GM23338 (cell line): ENCODE measurements around the gene USP36. TPM values are rescaled to one million over a fixed set of nuclear protein-coding genes. Genes with fewer than 3 reads are reported as not detected.

Source experiments
- ATAC-seq: fragments of 200-7000 bp; cut with Tn5 transposase; 3 replicates; pipeline ENCODE4 v1.9.1; 2020
- DNase-seq: peaks from one replicate; pipeline ENCODE4 v3.0.0-alpha.2; 2015; ENCODE audit warnings: low spot score
- H2AFZ ChIP-seq: fragments of 200-600 bp; sonication (generic); 2 replicates; pipeline ENCODE4 v1.8.0; 2016; ENCODE audit warnings: antibody characterized with exemption, mild to moderate bottlenecking, moderate library complexity
- H3F3A ChIP-seq: fragments of 200-600 bp; sonication (generic); replicated peaks from 2 replicates; pipeline ENCODE4 v1.8.0; 2017; ENCODE audit warnings: antibody characterized with exemption, mixed run types, low read depth
- H3K27ac ChIP-seq: fragments of 200-600 bp; sonication (generic); 2 replicates; pipeline ENCODE4 v1.6.1; 2016; ENCODE audit warnings: low read depth
- H3K27me3 ChIP-seq: fragments of 200-600 bp; sonication (generic); 2 replicates; pipeline ENCODE4 v1.8.0; 2016; ENCODE audit warnings: mild to moderate bottlenecking, mixed run types, moderate library complexity; ENCODE audit not compliant: insufficient read depth
- H3K36me3 ChIP-seq: fragments of 200-600 bp; sonication (generic); 2 replicates; pipeline ENCODE4 v1.8.0; 2016; ENCODE audit warnings: mild to moderate bottlenecking; ENCODE audit not compliant: insufficient read depth
- H3K4me1 ChIP-seq: fragments of 200-600 bp; sonication (generic); 2 replicates; pipeline ENCODE4 v1.8.0; 2016; ENCODE audit warnings: mild to moderate bottlenecking, moderate library complexity; ENCODE audit not compliant: insufficient read depth
- H3K4me2 ChIP-seq: fragments of 200-600 bp; sonication (generic); 2 replicates; pipeline ENCODE4 v1.7.1; 2017; ENCODE audit warnings: mixed run types
- H3K4me3 ChIP-seq: fragments of 200-600 bp; sonication (generic); 2 replicates; pipeline ENCODE4 v1.6.1; 2016; ENCODE audit warnings: mixed run types
- H3K79me2 ChIP-seq: fragments of 200-600 bp; sonication (generic); replicated peaks from 2 replicates; pipeline ENCODE4 v1.8.0; 2017; ENCODE audit warnings: mild to moderate bottlenecking; ENCODE audit not compliant: insufficient read depth
- H3K9me2 ChIP-seq: fragments of 200-600 bp; sonication (generic); 2 replicates; pipeline ENCODE4 v1.8.0; 2017; ENCODE audit not compliant: insufficient read depth
- H4K20me1 ChIP-seq: fragments of 200-600 bp; sonication (generic); replicated peaks from 2 replicates; pipeline ENCODE4 v1.8.0; 2017; ENCODE audit warnings: mild to moderate bottlenecking; ENCODE audit not compliant: insufficient read depth
- H3K27ac Mint-ChIP-seq: 2 replicates; pipeline ENCODE4 v1.8.0; 2020; ENCODE audit warnings: inconsistent platforms, mild to moderate bottlenecking, moderate library complexity, mixed read lengths
- H3K27me3 Mint-ChIP-seq: 3 replicates; pipeline ENCODE4 v1.8.0; 2022; ENCODE audit warnings: low read depth, mild to moderate bottlenecking, moderate library complexity, mixed read lengths, inconsistent platforms; ENCODE audit not compliant: insufficient read depth, poor library complexity
- H3K36me3 Mint-ChIP-seq: 3 replicates; pipeline ENCODE4 v1.8.0; 2021; ENCODE audit warnings: low read depth, mild to moderate bottlenecking, inconsistent platforms, moderate library complexity, mixed read lengths
- H3K4me1 Mint-ChIP-seq: 3 replicates; pipeline ENCODE4 v1.8.0; 2020; ENCODE audit warnings: mild to moderate bottlenecking, inconsistent platforms, mixed read lengths
- H3K4me3 Mint-ChIP-seq: 3 replicates; pipeline ENCODE4 v1.8.0; 2021; ENCODE audit warnings: moderate library complexity, mild to moderate bottlenecking, inconsistent platforms, mixed read lengths
- H3K9me3 Mint-ChIP-seq: 3 replicates; pipeline ENCODE4 v1.8.0; 2020; ENCODE audit warnings: moderate library complexity, mild to moderate bottlenecking, inconsistent platforms, mixed read lengths
- CREB1 ChIP-seq: fragments of 250-450 bp; sonication (Bioruptor Pico); IDR thresholded peaks from 2 replicates; pipeline ENCODE4 v1.5.0; 2020; ENCODE audit warnings: low read depth, mild to moderate bottlenecking, moderate library complexity
- EZH2phosphoT487 ChIP-seq: fragments of 200-600 bp; sonication (generic); IDR thresholded peaks from one replicate; pipeline ENCODE4 v1.8.1; 2018; ENCODE audit warnings: antibody characterized with exemption; ENCODE audit not compliant: unreplicated experiment
- polyA plus RNA-seq: library from polyadenylated mRNA; unstranded; fragments of >200 nt; fragmentation: Nextera tagmentation; extraction: Ambion mirVana; gene quantifications from 2 replicates; pipeline ENCODE4 v1.2.1, GENCODE V29; 2016
- total RNA-seq: library from RNA; depleted of rRNA; stranded (reverse); fragments of >200 nt; shearing (Covaris generic); gene quantifications from 2 replicates; pipeline ENCODE4 v1.2.3, GENCODE V29; 2014
- TF ChIP-seq, protein P1 (sequence below): IDR thresholded peaks from one replicate; pipeline ENCODE4 v1.6.1; 2018; ENCODE audit warnings: antibody characterized with exemption; ENCODE audit not compliant: unreplicated experiment
- TF ChIP-seq, protein P2 (sequence below): IDR thresholded peaks from 2 replicates; pipeline ENCODE4 v1.6.1; 2016; ENCODE audit warnings: antibody characterized with exemption
- TF ChIP-seq, protein P3 (sequence below), 2 experiments: fragments of 200-600 bp in 1 of 2; sonication (generic) in 1 of 2; conservative IDR thresholded peaks; 2 replicates each; pipeline versions ENCODE4 v1.5.1 to v1.6.1; 2016 to 2017; ENCODE audit warnings: antibody characterized with exemption in 2 of 2, low read depth in 2 of 2, mild to moderate bottlenecking in 2 of 2, moderate library complexity in 1 of 2

USP36 gene
- total and polyA plus RNA-seq, 2 experiments from 2014 or later, result 36.2 to 55.5 TPM

DNA sequence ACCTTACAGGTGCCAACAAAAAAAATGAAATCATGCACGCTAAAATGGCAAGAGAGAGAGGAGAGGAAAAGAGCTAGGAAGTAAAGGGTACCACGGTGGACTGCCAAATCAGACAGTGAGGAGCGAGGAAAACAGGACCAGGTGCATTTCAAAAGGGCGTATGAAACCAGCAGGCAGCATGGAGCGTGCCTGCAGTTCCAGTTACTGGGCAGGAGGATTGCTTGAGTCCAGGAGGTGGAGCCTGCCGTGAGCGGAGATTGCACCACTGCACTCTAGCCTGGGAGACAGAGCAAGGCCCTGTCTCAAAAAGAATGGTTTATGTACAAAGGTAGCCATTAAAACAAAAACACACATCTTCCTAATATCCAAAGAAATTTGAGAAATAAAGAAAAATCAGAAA is 16.4 kb downstream of the USP36 start (continued):
- TF ChIP-seq, protein P1, sequence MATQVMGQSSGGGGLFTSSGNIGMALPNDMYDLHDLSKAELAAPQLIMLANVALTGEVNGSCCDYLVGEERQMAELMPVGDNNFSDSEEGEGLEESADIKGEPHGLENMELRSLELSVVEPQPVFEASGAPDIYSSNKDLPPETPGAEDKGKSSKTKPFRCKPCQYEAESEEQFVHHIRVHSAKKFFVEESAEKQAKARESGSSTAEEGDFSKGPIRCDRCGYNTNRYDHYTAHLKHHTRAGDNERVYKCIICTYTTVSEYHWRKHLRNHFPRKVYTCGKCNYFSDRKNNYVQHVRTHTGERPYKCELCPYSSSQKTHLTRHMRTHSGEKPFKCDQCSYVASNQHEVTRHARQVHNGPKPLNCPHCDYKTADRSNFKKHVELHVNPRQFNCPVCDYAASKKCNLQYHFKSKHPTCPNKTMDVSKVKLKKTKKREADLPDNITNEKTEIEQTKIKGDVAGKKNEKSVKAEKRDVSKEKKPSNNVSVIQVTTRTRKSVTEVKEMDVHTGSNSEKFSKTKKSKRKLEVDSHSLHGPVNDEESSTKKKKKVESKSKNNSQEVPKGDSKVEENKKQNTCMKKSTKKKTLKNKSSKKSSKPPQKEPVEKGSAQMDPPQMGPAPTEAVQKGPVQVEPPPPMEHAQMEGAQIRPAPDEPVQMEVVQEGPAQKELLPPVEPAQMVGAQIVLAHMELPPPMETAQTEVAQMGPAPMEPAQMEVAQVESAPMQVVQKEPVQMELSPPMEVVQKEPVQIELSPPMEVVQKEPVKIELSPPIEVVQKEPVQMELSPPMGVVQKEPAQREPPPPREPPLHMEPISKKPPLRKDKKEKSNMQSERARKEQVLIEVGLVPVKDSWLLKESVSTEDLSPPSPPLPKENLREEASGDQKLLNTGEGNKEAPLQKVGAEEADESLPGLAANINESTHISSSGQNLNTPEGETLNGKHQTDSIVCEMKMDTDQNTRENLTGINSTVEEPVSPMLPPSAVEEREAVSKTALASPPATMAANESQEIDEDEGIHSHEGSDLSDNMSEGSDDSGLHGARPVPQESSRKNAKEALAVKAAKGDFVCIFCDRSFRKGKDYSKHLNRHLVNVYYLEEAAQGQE, result no peak
- TF ChIP-seq EZH2phosphoT487 (no peak), CREB1 (CRISPR knock-in tag) (no peak)
- TF ChIP-seq, protein P2, sequence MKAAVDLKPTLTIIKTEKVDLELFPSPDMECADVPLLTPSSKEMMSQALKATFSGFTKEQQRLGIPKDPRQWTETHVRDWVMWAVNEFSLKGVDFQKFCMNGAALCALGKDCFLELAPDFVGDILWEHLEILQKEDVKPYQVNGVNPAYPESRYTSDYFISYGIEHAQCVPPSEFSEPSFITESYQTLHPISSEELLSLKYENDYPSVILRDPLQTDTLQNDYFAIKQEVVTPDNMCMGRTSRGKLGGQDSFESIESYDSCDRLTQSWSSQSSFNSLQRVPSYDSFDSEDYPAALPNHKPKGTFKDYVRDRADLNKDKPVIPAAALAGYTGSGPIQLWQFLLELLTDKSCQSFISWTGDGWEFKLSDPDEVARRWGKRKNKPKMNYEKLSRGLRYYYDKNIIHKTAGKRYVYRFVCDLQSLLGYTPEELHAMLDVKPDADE, result no peak

DNA sequence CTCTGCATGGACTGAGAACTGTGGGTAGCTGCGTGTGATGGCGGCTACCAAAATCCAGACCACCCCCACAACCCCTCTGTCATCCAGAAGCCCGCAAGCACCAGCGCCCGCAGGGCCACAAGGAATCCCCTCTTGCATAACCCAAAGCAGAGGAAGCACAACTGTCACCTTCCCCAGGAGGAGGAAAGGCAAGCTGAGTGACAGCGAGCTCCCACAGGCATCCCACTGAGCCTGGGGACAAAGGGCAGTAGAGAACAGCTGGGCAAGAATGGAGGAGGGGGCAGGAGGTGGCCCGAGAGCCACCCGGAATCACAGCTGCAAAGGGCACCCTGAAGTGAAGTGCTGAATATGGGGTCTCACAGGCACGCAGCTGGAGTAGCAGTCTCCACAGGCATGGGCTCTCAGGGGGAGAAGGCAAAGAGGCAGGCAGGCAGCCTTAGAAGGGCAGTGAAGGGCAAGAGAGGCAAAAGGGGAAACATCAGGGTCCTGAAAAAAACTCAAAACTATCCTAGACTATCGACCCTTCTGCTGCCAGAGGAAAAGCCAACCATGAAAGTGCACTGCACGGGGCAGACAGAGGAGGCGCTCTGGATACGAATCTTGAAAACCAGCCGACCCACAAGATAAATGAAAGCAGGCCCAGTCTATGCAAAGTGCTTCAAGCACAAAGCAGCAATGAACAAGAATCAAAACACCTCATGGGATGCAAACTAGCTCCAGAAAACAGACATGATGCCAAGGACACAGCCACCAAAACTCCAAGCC is 17.1 kb downstream of the USP36 start:
- no peak overlapping the region for H3K4me2 ChIP-seq
- TF ChIP-seq, protein P2, result no peak
- TF ChIP-seq, protein P3, sequence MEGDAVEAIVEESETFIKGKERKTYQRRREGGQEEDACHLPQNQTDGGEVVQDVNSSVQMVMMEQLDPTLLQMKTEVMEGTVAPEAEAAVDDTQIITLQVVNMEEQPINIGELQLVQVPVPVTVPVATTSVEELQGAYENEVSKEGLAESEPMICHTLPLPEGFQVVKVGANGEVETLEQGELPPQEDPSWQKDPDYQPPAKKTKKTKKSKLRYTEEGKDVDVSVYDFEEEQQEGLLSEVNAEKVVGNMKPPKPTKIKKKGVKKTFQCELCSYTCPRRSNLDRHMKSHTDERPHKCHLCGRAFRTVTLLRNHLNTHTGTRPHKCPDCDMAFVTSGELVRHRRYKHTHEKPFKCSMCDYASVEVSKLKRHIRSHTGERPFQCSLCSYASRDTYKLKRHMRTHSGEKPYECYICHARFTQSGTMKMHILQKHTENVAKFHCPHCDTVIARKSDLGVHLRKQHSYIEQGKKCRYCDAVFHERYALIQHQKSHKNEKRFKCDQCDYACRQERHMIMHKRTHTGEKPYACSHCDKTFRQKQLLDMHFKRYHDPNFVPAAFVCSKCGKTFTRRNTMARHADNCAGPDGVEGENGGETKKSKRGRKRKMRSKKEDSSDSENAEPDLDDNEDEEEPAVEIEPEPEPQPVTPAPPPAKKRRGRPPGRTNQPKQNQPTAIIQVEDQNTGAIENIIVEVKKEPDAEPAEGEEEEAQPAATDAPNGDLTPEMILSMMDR (conservative IDR thresholded peaks at IDR 0.05; ENCODE audit: low read depth in 2 of 2), result peak; percentile 5 to 34; a peak in 2 of 4 replicates
- no peak overlapping the region; the same call in 1 of the 2 replicates for H3K27ac Mint-ChIP-seq
- H3F3A ChIP-seq, result no peaks in the 10 kb centered on the region
- no peaks in the 10 kb centered on the region; the same call in 2 of the 3 replicates for H3K9me3 Mint-ChIP-seq
- peaks cover 35% of the 10 kb centered on the region for H4K20me1 ChIP-seq
- no peak for ATAC-seq
- no peaks in the 10 kb centered on the region for H3K27me3 ChIP-seq
- H3K4me3 ChIP-seq, result no peak overlapping the region
- no peaks in the 10 kb centered on the region for H3K4me1 Mint-ChIP-seq
- no peak overlapping the region for H3K4me3 Mint-ChIP-seq
- H3K36me3 ChIP-seq, result peaks cover 42% of the 10 kb centered on the region
- H3K27ac ChIP-seq, result no peak overlapping the region
- H3K4me1 ChIP-seq, result no peaks in the 10 kb centered on the region
- H3K9me2 ChIP-seq, result no peaks in the 10 kb centered on the region
- H3K27me3 Mint-ChIP-seq, result peaks cover 1% of the 10 kb centered on the region
- H3K36me3 Mint-ChIP-seq, result peaks cover 92% of the 10 kb centered on the region
- no peak overlapping the region for H2AFZ ChIP-seq
- peaks cover 15% of the 10 kb centered on the region for H3K79me2 ChIP-seq
- no peak for DNase-seq
